Hepatic stellate cell (primary cell): ENCODE data around the gene SPIRE2.
A peak's percentile ranks its signal among the peaks of the same experiment; 100 is the strongest.

Source experiments
- DNase-seq: peaks from one replicate; pipeline ENCODE4 v3.0.0; 2011; ENCODE audit warnings: low spot score

Gene SPIRE2

GRCh38 chr16:89915303-89916232 is 87.3 kb downstream of the SPIRE2 start:
- DNase-seq, result no peak

DNA sequence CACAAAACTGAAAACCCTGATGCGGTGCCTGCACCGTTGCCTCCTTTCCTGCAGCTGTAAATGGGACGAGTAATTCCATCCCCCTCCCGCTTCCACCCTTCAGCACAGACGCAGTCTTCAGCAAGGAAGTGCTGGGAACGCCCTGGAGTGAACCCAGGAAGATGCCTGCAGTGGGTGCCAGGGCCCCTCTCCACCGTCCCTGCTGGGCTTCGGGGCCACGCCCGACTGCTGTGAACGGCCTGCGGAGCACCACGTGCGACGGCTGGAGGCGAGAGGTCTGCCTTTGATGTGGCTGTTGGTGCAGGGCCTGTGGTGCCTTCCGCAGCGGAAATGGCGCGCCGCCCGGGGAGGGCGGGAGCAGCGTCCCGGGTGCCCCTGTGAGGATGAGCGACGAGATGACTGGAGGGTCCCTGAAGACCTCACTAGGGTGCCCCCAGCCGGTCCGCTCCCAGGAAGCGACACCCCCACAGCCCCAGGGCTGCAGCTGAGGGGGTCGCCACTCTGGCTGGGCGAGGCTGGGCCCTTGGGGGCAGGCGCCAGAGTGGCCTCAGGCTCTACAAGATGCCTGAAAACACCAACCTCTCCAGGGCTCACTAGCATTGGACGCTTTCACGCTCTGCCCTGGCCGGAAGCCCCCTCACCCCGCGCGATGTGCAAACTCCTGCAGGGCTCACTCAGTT is 89.6 kb downstream of the SPIRE2 start:
- DNase-seq, result peak; percentile 74

DNA sequence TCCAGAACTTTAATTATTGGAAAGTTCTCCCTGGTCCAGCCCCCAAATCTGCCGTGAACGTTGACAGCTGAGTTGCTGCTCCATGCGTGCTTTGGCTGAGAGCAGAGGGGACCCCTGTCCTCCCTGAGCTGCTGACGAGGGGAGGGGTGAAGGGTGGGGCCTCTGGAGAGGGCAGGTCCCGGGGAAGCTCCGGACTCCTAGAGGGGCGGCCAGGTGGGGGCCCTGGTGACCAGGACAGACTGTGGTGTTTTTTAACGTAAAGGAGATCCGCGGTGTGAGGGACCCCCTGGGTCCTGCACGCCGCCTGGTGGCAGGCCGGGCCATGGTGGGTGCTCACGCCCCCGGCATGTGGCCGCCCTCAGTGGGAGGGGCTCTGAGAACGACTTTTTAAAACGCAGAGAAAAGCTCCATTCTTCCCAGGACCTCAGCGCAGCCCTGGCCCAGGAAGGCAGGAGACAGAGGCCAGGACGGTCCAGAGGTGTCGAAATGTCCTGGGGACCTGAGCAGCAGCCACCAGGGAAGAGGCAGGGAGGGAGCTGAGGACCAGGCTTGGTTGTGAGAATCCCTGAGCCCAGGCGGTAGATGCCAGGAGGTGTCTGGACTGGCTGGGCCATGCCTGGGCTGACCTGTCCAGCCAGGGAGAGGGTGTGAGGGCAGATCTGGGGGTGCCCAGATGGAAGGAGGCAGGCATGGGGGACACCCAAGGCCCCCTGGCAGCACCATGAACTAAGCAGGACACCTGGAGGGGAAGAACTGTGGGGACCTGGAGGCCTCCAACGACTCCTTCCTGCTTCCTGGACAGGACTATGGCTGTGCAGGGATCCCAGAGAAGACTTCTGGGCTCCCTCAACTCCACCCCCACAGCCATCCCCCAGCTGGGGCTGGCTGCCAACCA is 90.4 kb downstream of the SPIRE2 start, which contains the start of gene MC1R:
Gene MC1R, plus strand, starts transcription at position 410 of the 895 bp plus-strand sequence. Its CDS starts 397 bp downstream, at position 807.
- no peak for DNase-seq

DNA sequence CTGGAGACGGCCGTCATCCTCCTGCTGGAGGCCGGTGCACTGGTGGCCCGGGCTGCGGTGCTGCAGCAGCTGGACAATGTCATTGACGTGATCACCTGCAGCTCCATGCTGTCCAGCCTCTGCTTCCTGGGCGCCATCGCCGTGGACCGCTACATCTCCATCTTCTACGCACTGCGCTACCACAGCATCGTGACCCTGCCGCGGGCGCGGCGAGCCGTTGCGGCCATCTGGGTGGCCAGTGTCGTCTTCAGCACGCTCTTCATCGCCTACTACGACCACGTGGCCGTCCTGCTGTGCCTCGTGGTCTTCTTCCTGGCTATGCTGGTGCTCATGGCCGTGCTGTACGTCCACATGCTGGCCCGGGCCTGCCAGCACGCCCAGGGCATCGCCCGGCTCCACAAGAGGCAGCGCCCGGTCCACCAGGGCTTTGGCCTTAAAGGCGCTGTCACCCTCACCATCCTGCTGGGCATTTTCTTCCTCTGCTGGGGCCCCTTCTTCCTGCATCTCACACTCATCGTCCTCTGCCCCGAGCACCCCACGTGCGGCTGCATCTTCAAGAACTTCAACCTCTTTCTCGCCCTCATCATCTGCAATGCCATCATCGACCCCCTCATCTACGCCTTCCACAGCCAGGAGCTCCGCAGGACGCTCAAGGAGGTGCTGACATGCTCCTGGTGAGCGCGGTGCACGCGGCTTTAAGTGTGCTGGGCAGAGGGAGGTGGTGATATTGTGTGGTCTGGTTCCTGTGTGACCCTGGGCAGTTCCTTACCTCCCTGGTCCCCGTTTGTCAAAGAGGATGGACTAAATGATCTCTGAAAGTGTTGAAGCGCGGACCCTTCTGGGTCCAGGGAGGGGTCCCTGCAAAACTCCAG is 91.5 kb downstream of the SPIRE2 start:
- DNase-seq, result no peak

- no peak for DNase-seq
Measured at GRCh38 chr16:89920723-89921122, 92.4 kb downstream of the SPIRE2 start.
